ENCODE data around the gene PLOD1.
A peak's percentile ranks its signal among the peaks of the same experiment; 100 is the strongest.
"Not testable (repeated sequence)": the region's sequence is repeated elsewhere in the genome, so short reads cannot be mapped to it uniquely, and the experiment has no call there.

Gene PLOD1

DNA sequence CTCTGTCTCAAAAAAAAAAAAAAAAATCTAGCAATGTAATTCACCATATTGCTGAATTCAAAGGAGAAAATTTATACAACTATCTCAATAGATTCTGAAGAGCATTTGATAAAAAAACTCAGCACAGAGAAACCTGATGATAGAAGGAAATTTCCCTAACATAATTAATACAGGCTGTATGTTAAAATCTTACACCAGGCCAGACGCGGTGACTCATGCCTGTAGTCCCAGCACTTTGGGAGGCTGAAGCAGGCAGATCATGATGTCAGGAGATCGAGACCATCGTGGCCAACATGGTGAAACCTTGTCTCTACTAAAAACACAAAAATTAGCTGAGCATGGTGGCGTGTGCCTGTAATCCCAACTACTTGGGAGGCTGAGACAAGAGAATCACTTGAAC is 30.4 kb upstream of the PLOD1 start:
- ATAC-seq (ENCODE audit: low read depth); H3K27me3 Mint-ChIP-seq; H3K36me3 Mint-ChIP-seq; DNase-seq (ENCODE audit: low spot score in 2 of 2); H3K4me3 Mint-ChIP-seq; H3K9me3 Mint-ChIP-seq; H3K27ac Mint-ChIP-seq: not testable (repeated sequence)
- H3K4me1 Mint-ChIP-seq, result peaks cover 16% of the 10 kb centered on the region

DNA sequence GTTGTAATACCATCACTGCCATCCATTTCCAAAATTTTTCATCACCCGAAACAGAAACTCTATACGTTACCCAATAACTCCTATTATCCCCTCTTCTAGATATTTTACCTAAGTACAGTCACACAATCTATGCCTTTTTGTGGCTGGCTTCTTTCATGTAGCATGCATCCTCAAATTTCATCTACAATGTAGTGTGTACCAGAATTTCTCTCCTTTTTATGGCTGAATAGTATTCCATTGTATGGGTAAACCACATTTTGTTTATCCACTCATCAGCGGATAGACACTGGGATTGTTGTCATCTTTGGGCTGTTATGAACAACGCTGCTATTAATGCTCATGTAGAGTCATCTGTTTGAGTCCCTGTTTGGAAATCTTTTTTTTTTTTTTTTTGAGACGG is 29.5 kb upstream of the PLOD1 start:
- Mint-ChIP-seq H3K27ac (no peak overlapping the region), H3K27me3 (peaks cover 3% of the 10 kb centered on the region), H3K4me3 (no peak overlapping the region), H3K4me1 (peaks cover 18% of the 10 kb centered on the region), H3K9me3 (no peaks in the 10 kb centered on the region), H3K36me3 (no peaks in the 10 kb centered on the region)
- no peak for ATAC-seq (ENCODE audit: low read depth)
- DNase-seq (ENCODE audit: low spot score in 2 of 2), result no peak

DNA sequence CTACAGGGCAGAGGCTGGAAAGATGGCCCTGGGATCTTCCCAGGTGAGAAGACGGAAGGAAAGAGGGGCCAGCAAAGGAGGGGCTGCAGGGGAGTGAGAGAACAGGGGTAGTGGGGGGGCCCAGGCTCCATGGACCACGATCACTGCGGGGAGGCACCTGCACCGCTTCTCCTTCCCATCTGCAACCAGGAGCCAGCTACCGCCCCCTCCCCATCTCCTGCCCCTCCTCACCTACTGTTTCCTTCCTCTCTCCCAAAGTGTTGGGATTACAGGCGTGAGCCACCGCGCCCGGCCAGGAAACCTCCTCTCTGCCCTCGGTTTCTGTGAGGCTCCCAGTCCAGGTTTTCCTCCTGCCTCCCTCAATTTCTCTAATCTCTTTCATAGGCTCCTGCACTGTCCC is 27.6 kb upstream of the PLOD1 start:
- peaks cover 3% of the 10 kb centered on the region for H3K27me3 Mint-ChIP-seq
- no peak overlapping the region for H3K4me3 Mint-ChIP-seq
- no peaks in the 10 kb centered on the region for H3K9me3 Mint-ChIP-seq
- no peaks in the 10 kb centered on the region for H3K36me3 Mint-ChIP-seq
- DNase-seq (ENCODE audit: low spot score in 2 of 2), result no peak
- peaks cover 18% of the 10 kb centered on the region for H3K4me1 Mint-ChIP-seq
- H3K27ac Mint-ChIP-seq, result peak overlapping the region; percentile 100
- ATAC-seq (ENCODE audit: low read depth), result no peak

DNA sequence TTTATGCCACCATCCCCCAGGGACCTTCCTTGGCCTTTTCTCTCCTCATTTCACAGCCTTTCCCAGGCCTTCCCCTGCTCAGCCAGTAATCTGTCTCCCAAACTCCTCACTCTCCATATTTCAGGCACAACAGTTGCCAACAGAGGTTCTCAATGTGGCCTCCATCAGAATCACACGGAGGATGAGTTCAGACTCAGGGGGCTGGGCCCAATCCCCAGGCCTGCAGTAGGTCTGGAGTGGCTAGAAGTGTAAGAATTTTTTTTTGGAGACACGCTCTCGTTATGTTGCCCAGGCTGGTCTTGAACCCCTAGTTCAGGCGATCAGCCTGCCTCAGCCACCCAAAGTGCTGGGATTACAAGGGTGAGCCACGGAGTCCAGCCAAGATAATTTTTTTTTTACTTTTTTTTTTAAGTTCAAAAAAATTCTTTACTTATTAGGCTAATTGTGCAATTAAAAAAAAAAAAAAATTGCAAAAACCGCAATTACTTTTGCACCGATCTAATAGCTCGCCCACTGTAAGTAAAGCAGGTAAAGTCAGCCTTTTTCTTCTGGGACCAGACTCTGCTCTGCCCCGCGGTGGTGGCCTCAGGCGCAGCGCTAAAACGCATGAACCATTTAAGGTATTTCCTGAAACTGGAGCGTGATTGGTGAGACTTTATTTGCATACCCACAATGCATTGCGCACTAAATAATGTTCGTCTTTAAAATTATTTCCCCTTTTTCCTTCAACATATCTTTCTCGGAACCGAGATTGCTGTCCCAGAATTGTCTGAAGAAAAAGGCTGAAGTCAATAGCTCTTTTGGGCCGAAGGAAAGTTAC is 27.0 kb upstream of the PLOD1 start:
- no peaks in the 10 kb centered on the region for H3K27me3 Mint-ChIP-seq
- peak overlapping the region; percentile 95 for H3K4me3 Mint-ChIP-seq
- H3K4me1 Mint-ChIP-seq, result peaks cover 18% of the 10 kb centered on the region
- ATAC-seq (ENCODE audit: low read depth), result peak; percentile 53
- no peaks in the 10 kb centered on the region for H3K36me3 Mint-ChIP-seq
- peak; percentile 78 to 90 for DNase-seq (ENCODE audit: low spot score in 2 of 2)
- H3K9me3 Mint-ChIP-seq, result no peaks in the 10 kb centered on the region
- peak overlapping the region; percentile 100 for H3K27ac Mint-ChIP-seq

DNA sequence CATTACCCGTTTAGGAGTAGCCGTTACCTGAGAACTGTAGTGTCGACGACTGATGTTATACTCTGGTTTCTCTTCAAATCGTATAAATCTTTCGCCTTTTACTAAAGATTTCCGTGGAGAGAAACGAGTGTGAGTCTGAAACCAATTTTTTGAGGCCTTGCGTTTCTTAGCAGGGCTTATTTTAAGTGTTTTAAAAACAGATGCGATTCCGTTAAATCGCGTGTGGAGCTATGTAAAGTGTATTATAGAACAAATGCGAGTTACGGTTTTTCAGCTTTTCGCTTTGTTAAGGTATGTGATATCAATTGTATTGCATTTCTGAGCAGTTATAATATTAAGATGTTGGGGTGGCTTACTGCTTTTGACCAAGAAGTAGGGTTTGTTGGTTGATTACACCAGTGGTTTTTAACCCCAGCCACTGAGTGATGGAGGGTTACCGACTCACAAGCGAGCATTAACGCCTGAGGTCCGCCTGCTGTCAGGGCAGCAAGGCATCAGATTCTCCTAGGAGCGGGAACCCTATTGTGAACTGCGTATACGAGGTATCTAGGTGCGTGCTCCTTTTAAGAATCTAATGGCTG is 26.3 kb upstream of the PLOD1 start:
- no peaks in the 10 kb centered on the region for H3K9me3 Mint-ChIP-seq
- ATAC-seq (ENCODE audit: low read depth) (peak; percentile 54), DNase-seq (ENCODE audit: low spot score in 2 of 2) (peak; percentile 69 to 84)
- H3K4me3 Mint-ChIP-seq, result peak overlapping the region; percentile 95
- H3K4me1 Mint-ChIP-seq, result peaks cover 18% of the 10 kb centered on the region
- H3K27me3 Mint-ChIP-seq, result no peaks in the 10 kb centered on the region
- H3K36me3 Mint-ChIP-seq, result no peaks in the 10 kb centered on the region
- peak overlapping the region; percentile 100 for H3K27ac Mint-ChIP-seq

DNA sequence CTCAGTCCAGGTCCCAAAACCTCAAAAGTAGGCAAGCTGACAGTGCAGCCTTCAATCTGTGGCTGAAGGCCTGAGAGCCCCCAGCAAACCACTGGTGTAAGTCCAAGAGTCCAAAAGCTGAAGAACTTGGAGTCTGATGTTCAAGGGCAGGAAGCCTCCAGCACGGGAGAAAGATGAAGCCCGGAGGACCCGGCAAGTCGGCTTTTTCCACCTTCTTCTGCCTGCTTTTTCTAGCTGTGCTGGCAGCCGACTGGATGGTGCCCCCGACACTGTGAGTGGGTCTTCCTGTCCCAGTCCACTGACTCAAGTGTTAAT is 23.6 kb upstream of the PLOD1 start:
- H3K27ac Mint-ChIP-seq, result peak overlapping the region; percentile 100
- H3K9me3 Mint-ChIP-seq, result not testable (repeated sequence)

DNA sequence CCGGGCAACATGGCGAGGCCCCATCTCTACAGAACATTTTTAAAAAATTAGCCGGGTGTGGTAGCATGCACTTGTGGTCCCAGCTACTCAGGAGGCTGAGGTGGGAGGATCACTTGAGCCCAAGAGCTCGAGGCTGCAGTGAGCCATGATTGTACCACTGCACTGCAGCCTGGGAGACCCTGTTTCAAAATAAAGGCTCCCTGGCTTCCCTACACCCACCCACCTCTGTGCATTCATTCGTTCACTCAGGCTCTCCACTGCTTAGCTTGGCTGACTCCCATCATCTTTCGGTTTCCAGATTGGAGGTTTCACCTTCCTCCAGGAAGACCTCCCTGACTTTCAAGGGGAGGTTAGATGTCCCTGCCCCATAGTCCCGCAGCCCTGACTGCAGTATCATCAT is 22.5 kb upstream of the PLOD1 start:
- Mint-ChIP-seq H3K36me3 (no peaks in the 10 kb centered on the region), H3K4me1 (peaks cover 14% of the 10 kb centered on the region), H3K9me3 (no peaks in the 10 kb centered on the region), H3K27ac (no peak overlapping the region), H3K27me3 (no peaks in the 10 kb centered on the region), H3K4me3 (no peak overlapping the region)
- DNase-seq (ENCODE audit: low spot score in 2 of 2), result no peak
- no peak for ATAC-seq (ENCODE audit: low read depth)

More for the DNA sequence above, 23.6 kb upstream of the PLOD1 start:
- not testable (repeated sequence) for H3K27me3 Mint-ChIP-seq; H3K4me3 Mint-ChIP-seq; H3K36me3 Mint-ChIP-seq; DNase-seq (ENCODE audit: low spot score in 2 of 2); ATAC-seq (ENCODE audit: low read depth)
- H3K4me1 Mint-ChIP-seq, result peaks cover 16% of the 10 kb centered on the region

DNA sequence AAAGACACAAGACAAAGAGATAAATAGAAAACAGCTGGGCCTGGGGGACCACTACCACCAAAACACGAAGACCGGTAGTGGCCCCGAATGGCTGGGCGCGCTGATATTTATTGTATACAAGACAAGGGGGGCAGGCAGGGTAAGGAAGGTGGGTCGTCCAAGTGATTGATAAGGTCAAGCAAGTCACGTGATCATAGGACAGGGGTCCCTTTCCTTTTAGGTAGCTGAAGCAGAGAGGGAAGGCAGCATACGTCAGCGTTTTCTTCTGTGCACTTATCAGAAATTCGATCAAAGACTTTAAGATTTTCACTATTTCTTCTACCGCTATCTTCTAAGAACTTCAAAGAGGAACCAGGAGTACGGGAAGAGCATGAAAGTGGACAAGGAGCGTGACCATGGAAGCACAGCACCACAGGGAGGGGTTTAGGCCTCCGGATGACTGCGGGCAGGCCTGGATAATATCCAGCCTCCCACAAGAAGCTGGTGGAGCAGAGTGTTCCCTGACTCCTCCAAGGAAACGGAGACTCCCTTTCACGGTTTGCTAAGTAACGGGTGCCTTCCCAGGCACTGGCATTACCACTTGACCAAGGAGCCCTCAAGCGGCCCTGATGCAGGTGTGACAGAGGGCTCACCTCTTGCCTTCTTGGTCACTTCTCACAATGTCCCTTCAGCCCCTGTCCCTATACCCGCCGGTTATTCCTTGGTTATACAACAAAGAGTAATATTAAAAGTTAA is 21.9 kb upstream of the PLOD1 start:
- H3K27me3 Mint-ChIP-seq; DNase-seq (ENCODE audit: low spot score in 2 of 2); H3K27ac Mint-ChIP-seq; H3K4me3 Mint-ChIP-seq; H3K36me3 Mint-ChIP-seq; ATAC-seq (ENCODE audit: low read depth); H3K9me3 Mint-ChIP-seq: not testable (repeated sequence)
- peaks cover 10% of the 10 kb centered on the region for H3K4me1 Mint-ChIP-seq

DNA sequence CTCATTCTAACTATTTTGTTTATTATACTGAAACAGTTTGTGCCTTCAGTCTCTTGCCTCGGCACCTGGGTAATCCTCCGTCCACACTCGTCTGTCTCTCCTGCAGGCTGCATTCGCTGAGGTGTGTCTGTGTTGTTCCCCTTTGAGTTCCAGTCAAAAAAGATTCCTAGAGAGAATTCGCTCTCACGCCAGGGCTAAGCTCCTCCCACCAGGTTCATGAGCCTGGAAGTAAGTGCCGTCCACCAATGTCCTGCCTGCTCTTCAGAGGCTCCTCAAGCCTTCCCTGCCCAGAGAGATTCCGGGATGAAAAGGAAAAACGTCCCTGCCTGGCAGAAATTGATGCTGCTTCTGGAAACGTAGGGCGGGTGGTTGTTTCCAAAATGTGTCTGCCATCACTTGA is 21.2 kb upstream of the PLOD1 start:
- Mint-ChIP-seq H3K4me1 (peaks cover 6% of the 10 kb centered on the region), H3K4me3 (no peak overlapping the region), H3K27ac (no peak overlapping the region), H3K27me3 (no peaks in the 10 kb centered on the region), H3K9me3 (no peaks in the 10 kb centered on the region), H3K36me3 (no peaks in the 10 kb centered on the region)
- no peak for ATAC-seq (ENCODE audit: low read depth)
- DNase-seq (ENCODE audit: low spot score in 2 of 2), result no peak

DNA sequence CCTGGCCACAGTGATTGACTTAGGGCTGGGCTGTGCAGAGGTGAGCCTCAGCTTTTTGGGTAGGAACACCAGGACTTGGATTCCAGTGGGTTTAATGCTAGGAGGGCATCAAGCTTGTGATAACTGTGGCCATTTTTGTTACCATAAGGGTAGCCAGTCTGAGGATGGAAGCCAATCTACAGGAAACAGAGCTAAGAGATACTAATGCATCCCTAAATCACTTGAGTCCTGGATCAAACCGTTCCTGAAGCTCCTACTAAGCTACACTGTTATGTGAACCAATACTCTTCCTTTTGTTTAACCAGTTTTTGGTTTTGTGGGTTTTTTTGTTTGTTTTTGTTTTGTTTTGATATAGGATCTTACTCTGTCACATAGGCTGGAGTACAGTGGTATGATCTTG is 20.5 kb upstream of the PLOD1 start:
- Mint-ChIP-seq H3K27ac (no peak overlapping the region), H3K4me1 (peaks cover 4% of the 10 kb centered on the region), H3K9me3 (no peaks in the 10 kb centered on the region), H3K4me3 (no peak overlapping the region), H3K36me3 (no peaks in the 10 kb centered on the region), H3K27me3 (no peaks in the 10 kb centered on the region)
- ATAC-seq (ENCODE audit: low read depth) (no peak), DNase-seq (ENCODE audit: low spot score in 2 of 2) (no peak)

DNA sequence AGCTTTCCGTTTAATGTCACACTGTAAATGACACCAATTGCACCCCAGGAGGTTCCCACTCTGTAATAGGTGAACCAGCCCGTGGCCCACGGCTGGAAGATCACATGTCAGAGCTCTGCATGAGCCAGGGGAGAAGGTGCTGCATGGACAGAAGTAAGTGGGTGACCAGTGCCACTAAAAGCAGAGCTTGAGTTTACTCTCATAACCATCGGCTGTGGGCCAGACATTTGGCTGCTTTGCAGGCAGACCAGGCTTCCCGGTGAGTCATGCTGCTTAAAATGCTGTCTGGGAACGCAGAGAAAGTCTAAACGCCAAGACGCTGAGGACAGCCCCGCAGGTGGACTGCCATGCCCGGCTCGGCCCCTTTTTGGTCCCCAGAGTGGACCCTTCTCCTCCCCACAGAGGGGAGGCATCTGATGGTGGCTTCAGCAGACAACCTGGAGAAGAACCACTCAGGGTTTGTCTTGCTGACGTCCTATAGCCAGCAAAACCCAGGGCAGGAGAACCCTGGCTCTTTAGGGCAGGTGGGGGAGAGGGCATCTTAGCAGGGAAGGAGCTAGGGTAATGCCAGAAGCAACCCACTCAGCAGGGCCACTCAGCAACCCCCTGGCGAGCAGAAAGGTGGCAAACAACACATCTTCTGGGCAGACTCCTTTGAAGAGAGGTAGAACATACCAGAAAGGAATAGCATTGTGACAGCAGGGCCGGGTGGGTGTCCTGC is 15.6 kb upstream of the PLOD1 start:
- DNase-seq (ENCODE audit: low spot score in 2 of 2) (no peak), ATAC-seq (ENCODE audit: low read depth) (no peak)
- Mint-ChIP-seq H3K9me3 (no peaks in the 10 kb centered on the region), H3K27me3 (no peaks in the 10 kb centered on the region), H3K27ac (no peak overlapping the region), H3K4me1 (peaks cover 20% of the 10 kb centered on the region), H3K36me3 (peaks cover 10% of the 10 kb centered on the region), H3K4me3 (no peak overlapping the region)

DNA sequence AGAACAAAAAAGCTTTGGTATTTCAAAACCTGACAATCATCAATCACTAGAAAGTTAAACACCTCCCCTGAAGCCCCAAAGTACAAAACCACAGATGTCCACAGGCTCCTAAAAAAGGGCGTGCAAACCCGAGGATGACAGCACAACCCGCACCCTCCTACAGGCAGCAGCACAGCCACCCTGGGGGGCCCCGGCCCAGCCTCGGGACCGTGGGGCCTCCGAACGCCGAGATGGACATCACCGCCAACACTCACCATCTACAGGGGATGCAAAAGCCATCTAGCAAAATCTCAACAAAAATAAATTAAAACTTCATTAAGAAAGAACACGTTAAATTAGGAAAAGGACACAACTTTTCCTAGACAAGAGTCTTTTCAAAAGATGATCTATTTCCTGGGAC is 14.9 kb upstream of the PLOD1 start:
- ATAC-seq (ENCODE audit: low read depth), result no peak
- peaks cover 12% of the 10 kb centered on the region for H3K36me3 Mint-ChIP-seq
- no peak overlapping the region for H3K27ac Mint-ChIP-seq
- H3K9me3 Mint-ChIP-seq, result no peaks in the 10 kb centered on the region
- H3K4me1 Mint-ChIP-seq, result peaks cover 25% of the 10 kb centered on the region
- no peak for DNase-seq (ENCODE audit: low spot score in 2 of 2)
- no peaks in the 10 kb centered on the region for H3K27me3 Mint-ChIP-seq
- no peak overlapping the region for H3K4me3 Mint-ChIP-seq

DNA sequence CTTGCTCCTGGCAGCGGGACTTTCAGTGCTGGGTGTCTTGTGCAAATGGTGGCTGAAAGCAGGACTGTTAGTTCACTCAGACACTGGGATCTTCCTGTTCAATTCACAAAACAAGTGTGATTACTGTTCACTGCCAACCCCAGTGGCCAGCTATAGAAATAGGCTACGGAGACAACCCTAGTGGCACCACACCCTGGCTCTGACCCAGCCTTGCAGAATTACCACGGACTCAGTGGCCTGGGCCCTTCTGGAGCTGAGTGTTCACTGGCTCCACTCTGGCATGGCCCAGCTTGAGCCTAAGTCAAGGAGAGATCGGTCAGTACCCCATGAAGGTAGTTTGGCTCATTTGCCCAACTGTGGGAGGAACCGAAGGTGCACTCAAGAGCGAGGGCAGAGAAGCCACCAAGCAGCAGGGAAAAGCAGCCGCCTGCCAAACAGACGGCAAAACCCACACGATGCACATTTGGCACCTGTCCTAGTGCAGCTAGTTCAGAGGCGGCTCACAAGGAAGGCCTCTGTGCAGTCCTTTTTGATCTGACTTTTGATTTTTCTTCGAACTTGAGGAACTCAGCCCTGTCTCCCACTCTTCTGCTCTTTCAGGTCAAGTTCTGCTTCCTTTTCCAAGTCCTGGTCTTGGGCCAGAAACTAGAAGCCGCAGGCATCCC is 14.1 kb upstream of the PLOD1 start:
- no peak overlapping the region for H3K4me3 Mint-ChIP-seq
- no peak overlapping the region for H3K27ac Mint-ChIP-seq

More for the DNA sequence above, 14.1 kb upstream of the PLOD1 start:
- no peaks in the 10 kb centered on the region for H3K9me3 Mint-ChIP-seq
- no peak for ATAC-seq (ENCODE audit: low read depth)
- H3K4me1 Mint-ChIP-seq, result peaks cover 30% of the 10 kb centered on the region
- H3K27me3 Mint-ChIP-seq, result no peaks in the 10 kb centered on the region
- DNase-seq (ENCODE audit: low spot score in 2 of 2), result no peak
- H3K36me3 Mint-ChIP-seq, result peaks cover 12% of the 10 kb centered on the region
